ENCODE data around the gene TOR1AIP1.
"Not testable (repeated sequence)": the region's sequence is repeated elsewhere in the genome, so short reads cannot be mapped to it uniquely, and the experiment has no call there.

The TOR1AIP1 gene

GRCh38 chr1:179939941-179940340 is 57.9 kb downstream of the TOR1AIP1 start:
- DNase-seq: no peak

- DNase-seq: no peak
Measured at GRCh38 chr1:179941454-179941853, 59.4 kb downstream of the TOR1AIP1 start.

GRCh38 chr1:179950651-179951050 is 68.6 kb downstream of the TOR1AIP1 start:
- DNase-seq: no peak

GRCh38 chr1:179951383-179952144 is 69.5 kb downstream of the TOR1AIP1 start:
- DNase-seq: no peak

GRCh38 chr1:179952186-179952585 is 70.1 kb downstream of the TOR1AIP1 start:
- no peak for DNase-seq

GRCh38 chr1:179953974-179954492 is 71.9 kb downstream of the TOR1AIP1 start:
- peak in 2 of 6 experiments; percentile 20 to 25 for DNase-seq

GRCh38 chr1:179954493-179955286 is 72.6 kb downstream of the TOR1AIP1 start, which contains the start of gene CEP350:
TSS of gene CEP350 (plus strand) at chr1:179954810. CDS start at chr1:179986182, 31,372 bp downstream.
- DNase-seq: peak; percentile 91 to 98 (median 98)

- no peak for DNase-seq
Measured at GRCh38 chr1:179955287-179955680, 73.2 kb downstream of the TOR1AIP1 start.

GRCh38 chr1:179955731-179956130 is 73.6 kb downstream of the TOR1AIP1 start:
- DNase-seq: no peak

GRCh38 chr1:179958359-179958758 is 76.3 kb downstream of the TOR1AIP1 start:
- DNase-seq: no peak

GRCh38 chr1:179962168-179962567 is 80.1 kb downstream of the TOR1AIP1 start:
- not testable (repeated sequence) for DNase-seq

GRCh38 chr1:179966551-179966950 is 84.5 kb downstream of the TOR1AIP1 start:
- DNase-seq: no peak

- no peak for DNase-seq
Measured at GRCh38 chr1:179968284-179968993, 86.4 kb downstream of the TOR1AIP1 start.

GRCh38 chr1:179968994-179969919 is 87.2 kb downstream of the TOR1AIP1 start:
- DNase-seq: no peak
